Endometrial microvascular endothelial cells (primary cell): Measurements from ENCODE around the gene THSD7B. TPM values are rescaled to one million over a fixed set of nuclear protein-coding genes. Genes with fewer than 3 reads are reported as not detected.

Source experiments
- in situ Hi-C: cut with HindIII; loops from 2 replicates; pipeline ENCODE4 v1.10.0; 2017; ENCODE audit warnings: low sequenced_read_pairs, low pct_unique_long_range_greater_than_20kb; ENCODE audit errors: inconsistent ontology term
- total RNA-seq: library from RNA; depleted of rRNA; stranded (reverse); fragments of >200 nt; gene quantifications from one replicate; pipeline ENCODE4 v1.2.3, GENCODE V29; 2015; ENCODE audit errors: inconsistent ontology term

THSD7B gene
- total RNA-seq, 1 donor from 2014 or later, result not detected

DNA sequence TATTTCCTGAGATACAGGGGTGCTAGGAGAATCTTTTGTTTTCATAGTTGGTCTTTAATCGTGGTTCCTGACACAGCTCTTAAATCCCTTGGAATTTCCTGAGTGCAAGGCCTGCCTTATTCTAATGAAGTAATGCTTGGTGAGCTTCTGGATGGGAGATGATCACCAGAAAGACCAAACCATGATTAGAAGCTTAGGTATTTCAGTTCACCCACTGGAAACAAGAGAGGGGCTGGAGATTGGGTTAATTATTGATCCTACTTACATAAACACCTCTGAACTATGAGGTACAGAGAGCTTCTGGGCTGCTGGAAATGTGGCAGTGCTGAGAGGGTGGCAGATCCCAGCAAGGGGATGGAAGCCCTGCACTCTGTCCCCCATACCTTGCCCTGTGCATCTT is 406.8 kb downstream of the THSD7B start:
- in situ Hi-C loops, result no loop called here

DNA sequence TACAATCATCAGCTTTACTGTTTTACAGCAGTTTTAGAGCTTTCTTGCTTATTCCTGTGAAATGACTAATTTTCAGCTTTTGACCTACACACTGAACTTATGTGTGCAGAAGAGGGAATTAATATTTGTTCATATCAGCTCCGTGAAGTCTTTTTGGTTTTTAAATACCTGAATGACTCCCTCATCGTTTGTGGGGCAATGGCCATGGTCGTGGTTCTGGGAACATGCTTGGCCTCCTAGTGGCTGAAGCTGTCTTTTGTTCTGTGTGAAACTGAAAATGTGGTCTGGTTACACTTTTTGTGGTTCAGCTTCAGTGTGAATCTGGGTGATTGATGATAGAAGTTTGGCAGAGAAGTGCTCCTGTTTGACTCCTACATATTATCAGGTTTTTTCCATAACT is 408.1 kb downstream of the THSD7B start:
- in situ Hi-C loops, result no loop called here

DNA sequence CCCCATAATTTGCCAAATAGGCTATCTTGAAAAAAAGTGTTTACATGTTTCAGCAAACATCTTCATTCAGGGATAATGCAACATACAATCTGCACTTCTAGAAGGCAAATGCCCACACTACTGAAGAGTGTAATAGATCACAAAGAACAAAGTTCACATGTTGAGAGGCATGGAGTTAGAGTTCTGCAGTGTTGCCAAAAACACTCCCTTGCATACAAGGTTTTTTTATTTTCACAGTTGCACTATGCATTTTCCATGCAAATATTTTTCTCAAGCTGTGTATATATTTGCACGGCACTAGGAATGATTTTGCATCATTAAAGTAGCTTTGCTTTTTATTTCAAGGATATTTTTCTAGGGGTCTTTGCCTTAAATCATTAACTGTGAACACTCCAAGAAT is 409.9 kb downstream of the THSD7B start:
- in situ Hi-C loops, result no loop called here

DNA sequence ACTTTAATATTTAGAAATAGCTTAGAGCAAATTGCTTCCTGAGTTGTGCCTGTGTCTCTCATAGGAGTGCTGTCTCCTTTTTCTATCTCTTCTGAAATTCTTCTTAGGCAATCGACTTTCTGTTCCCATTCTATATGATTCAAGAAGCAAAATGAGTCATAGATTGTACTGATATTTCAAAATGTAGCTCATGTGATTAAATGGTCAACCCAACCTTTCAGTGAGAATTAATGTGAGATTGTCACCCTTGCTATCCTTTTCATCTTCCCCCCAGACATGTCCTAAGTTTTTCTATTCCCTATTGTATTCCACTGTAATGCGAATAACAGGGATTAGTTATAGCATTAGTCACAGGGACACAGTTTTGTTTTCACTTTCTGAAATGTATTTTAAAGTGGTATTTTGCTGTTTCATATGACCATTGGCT is 413.6 kb downstream of the THSD7B start:
- in situ Hi-C loops, result no loop called here

DNA sequence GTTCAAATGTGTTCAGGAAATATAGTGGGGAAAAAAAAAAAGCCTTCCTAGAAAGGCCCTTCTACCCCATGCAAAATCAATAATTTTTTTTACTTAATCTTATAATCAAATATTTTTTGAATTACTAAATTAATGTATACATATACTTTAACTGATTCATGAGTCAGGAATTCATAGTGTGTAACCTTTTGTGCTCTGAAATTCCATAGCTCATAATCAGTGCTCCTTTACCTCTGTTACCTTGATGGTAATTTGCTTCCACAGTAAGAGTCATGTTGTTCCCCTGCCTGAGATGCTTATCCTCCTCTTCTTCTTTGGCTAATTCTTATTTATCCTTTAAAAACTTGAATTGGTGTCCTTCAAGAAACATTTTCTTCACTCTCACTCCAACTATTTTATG is 414.2 kb downstream of the THSD7B start:
- in situ Hi-C loops, result no loop called here

DNA sequence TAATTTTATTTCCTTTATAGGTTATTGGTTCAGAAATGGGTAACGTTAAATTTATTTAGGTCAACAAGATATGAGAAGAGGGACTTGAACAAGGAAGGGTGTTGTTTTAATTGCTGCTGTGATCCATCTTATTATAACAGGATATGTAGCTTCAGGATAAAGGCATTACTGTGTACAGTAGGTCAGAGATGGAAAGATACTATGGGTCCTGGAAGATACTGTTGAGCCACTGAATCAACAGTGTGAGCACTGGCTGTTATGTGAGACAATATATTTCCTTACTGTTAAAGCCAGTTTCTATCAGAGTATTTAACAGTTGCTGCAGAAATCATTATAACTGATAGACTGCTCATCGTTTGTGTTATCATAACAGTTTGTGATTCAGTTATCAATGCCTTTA is 414.7 kb downstream of the THSD7B start:
- in situ Hi-C loops, result no loop called here

DNA sequence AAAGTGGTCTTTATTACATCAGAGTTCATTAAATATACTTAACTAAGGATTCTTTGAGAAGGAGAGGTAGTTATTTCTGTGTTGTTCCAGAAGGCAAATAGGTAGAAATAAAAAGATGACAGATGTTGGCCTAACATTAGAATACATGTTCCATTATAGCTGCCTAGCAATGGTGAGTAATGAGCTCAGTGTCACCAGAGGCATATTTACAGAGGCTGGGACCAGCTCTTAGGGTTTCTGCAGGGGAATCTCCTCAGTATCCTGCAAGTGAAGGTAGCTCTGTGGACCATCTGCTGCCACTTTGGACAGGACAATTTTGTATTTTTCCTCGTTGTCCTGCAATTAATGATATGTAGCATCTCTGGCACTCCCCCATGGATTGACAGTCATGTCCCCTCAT is 416.0 kb downstream of the THSD7B start:
- in situ Hi-C loops, result no loop called here

DNA sequence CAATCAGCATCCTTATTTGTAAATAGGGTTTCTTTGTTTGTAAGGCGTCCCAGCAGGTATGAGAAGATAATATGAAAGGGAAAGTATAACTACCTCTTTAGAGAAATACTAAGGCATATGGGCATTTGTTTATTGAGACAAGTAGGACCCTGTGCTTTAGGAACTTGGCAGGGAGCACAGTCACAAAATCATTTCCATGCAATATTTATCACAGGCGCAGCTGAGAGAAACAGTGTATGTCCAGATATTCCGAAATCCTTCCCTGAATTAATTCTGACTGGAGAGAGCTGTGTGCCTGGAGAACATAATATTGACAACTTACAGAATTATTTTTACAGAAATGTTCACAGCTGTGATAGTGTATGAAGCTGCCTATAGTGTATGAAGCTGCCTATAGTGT is 416.7 kb downstream of the THSD7B start:
- in situ Hi-C loops, result no loop called here

DNA sequence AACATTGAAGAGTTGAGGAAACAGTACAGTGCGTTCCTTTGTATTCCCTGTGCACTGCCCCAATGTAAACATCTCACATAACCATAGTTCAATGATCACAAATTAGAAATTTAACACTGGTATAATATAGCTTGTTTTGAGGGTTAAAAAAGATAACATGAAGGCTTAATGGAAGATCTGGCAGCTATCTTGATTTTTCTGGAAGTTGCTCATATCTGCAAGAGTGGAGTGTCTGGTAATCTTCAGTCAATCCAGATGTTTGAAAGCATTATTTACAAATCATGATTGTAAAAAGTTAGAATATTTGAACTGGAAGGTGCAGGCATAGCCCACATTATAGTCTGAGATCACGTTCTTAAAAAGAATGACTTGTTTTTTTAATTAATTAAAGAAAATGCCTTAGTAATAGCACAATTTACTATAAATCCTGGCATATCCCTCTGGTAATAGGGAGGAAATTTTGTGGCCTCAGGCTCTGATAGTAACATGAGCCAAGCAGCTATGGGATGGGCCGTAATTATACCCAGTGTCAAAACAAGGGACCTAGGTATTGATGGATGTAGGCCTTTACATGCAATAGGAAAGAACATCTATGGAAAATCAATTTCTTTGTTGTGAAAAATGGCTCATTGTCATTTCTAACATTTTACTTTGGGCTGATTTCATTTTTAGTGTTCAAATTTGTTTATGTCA is 418.0 kb downstream of the THSD7B start:
- in situ Hi-C loops, result no loop called here

DNA sequence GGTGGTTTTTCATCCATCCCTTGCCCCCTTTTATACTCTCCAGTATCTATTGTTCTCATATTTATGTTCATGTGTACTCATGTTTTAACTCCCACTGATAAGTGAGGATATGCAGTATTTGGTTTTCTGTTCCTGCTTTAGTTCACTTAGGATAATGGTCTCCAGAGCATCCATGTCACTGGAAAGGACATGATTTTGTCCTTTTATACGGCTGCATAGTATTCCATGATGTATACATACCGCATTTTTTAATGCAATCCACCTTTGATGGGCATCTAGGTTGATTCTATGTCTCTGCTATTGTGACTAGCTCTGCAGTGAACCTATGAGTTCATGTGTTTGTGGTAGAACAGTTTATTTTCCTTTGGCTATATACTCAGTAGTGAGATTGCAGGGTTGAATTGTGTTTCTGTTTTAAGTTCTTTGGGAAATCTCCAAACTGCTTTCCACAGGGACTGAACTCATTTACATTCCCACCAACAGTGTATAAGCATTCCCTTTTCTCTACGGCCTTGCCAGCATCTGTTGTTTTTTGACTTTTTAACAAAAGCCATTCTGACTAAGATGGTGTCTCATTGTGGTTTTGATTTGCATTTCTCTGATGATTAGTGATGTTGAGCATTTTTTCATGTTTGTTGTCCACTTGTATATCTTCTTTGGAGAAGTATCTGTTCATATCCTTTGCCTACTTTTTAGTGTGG is 420.2 kb downstream of the THSD7B start:
- in situ Hi-C loops, result no loop called here

DNA sequence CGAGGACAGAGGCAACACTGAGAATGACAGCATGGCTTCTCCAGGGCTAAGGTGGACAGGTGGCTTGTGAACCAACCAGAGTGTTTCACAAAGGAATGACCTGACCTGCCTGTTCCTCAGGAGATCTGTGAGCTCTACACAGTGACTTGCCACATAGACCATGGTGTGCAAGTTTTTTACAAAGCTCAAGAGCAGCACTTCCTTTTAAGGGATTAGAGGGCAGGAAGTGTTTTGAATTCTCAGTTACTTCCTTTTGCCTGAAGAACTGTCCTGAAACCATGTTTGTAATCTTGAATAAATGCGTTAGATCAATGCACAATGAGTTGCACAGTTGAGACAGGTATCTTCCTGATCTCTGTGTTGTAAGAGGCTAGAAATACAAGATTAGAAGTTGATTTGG is 421.9 kb downstream of the THSD7B start:
- in situ Hi-C loops, result no loop called here

DNA sequence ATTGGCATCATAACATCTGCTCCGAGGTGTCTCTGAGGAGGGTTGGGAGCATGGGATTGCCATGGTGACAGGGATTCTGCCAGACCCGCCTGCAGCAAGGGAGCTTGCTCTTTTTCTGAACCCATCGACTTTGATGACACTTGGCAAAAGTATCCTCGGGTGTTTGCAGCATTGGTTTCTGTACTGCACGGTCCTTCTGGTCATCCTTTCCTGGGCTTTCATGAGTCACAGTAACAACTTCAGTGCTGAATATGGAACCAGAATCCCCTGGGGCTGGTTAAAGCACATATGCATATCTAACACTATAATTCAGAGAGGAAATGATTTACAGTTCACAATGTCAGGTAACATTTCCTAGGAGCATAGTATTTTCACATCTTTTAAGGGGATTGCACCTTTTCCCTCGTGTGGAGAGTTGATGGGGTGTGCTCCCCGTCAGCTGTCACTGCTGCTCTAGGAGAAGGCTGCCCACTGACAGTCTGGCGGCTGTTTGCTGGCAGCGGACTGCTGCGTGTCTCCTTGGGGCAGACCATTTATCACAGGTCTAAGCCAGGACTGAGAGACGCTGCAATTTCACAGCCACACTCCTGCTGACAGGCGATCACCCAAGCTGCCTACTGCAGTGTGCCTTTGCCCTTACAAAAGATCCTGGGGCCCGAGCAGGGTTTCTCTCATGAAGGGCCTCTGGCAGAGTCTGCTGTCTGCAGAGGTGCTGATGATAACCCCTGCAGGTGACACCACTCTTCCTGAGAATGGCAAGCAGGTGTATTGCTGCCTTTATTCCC is 425.3 kb downstream of the THSD7B start:
- in situ Hi-C loops, result no loop called here

DNA sequence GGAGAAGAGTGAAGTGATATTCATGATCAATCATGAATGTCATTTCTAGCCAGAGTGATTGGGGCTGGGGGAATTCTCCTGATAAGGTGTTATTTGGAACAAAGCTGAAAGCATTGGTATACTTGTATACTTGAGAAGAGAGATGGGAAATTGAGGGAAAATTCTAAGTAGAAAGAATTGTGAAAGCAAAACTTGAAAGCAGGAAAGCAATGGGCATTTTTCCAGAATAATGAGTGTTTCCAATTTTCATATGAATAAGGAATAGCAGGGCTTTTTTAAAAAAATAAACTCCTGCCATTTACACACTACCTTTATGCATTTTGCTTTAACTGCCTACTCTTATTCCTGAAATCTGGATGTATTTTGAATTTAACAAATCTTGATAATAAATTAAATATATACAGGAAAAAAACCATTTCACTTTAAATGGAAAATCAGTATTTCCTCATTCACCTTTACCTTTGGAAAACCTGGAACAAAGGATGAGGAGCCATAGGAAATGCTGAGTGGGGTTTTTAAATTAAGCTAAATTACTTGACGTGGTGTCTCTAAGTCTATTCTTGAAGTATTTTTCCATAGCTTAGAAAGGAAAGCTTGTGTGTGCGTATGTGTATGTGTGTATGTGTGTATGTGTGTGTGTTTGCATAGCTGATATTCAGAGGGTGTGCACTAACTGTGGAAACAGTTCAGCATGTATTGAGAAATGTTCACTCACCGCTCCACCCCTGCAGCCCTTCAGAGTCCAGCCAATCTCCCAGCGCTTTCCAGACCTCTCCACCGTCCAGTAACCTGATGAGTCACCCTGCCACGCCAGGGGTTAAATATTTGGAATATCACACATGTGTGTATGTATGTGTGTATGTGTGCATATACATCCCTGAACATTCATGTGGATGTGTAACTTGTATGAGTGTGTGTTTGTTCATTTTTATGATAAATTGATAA is 427.3 kb downstream of the THSD7B start:
- in situ Hi-C loops, result no loop called here

DNA sequence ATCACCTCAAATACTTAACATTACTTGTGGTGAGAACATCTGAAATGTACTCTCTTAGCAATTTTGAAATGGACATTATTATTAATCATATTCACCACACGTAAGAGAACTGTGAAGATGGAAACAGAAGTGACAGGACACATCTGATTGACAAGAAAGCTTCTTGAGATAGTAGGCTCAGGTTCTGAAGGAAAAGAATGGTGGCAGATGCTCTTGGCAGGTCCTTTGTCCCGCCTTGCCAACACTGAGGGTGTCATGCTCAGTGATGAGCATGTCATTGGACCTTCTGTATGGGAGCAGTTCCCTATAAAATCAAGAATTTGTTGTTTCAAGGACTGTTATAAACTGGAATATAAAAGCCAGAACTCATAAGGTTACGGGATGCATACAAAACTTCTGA is 428.1 kb downstream of the THSD7B start:
- in situ Hi-C loops, result no loop called here

DNA sequence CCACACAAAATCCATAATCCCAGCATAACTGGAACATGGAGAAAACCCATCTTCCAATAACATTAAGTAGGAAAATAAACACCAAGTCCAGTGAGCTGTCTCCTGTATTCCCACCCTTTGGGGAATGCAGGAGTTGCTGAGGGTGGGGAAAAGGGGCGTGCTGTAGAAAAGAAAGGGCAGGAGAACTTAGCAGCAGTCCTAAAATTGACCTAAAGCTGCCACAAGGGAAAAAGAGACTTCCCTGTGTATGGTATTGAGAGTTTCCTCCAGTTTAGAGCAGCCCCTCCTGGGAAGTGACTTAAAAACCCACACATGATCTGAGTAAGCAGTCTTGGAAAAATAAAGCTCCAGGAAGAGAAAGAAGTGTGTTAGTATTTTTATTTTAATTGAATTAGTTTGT is 428.8 kb downstream of the THSD7B start:
- in situ Hi-C loops, result no loop called here

DNA sequence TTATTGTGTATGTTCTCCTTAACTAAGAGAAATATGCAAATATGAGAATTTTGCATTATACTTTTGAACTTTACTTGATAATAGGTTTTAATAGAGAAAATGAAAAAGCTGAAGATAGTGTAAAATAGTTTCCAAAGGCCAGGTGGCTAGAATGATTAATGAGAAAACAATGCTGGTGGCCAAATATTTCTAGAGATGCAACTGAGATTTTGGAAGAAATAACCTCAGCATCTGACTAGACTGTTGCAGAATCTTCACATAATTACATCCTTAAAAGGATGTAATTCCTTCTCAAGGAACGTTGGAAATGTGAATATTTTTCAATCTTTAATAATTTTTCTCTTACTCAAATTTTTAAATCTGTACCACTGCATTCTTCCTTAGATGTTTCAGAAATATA is 434.4 kb downstream of the THSD7B start:
- in situ Hi-C loops, result no loop called here

DNA sequence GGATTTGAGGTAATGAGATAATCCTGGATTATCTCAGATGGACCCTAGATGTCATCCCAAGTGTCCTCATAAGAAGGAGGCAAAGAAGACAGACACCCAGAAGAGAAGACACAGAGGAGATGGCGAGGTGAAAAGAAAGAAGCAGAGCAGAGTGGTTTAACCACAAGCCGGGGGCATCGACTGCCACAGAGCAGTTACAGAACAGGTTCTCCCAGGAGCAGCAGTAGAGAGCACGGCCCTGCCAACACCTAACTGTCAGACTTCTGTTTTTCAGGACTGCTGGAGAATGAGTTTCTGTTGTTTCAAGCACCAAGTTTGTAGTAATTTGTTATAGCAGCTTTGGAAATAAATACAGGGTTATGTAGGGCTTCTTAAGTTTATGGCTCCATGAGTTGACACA is 437.0 kb downstream of the THSD7B start:
- in situ Hi-C loops, result no loop called here

DNA sequence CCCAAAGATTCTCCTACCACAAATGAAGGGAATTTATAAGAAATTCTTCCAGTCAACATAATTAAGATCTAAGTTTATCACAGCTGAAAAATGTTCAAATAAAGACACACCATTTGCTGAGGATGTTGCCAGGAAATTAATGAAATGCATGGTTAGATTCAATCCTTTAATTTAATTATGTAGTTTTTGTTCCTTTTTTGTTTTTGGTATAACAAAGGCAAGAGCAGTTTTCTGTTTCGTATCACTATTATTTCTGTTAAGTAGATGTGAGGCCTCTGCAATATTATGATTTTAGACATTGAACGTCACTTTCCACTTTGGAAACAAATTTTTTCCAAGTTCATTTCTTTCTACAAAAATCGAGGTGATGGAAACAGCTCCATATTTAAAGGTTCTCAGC is 440.0 kb downstream of the THSD7B start:
- in situ Hi-C loops, result no loop called here

DNA sequence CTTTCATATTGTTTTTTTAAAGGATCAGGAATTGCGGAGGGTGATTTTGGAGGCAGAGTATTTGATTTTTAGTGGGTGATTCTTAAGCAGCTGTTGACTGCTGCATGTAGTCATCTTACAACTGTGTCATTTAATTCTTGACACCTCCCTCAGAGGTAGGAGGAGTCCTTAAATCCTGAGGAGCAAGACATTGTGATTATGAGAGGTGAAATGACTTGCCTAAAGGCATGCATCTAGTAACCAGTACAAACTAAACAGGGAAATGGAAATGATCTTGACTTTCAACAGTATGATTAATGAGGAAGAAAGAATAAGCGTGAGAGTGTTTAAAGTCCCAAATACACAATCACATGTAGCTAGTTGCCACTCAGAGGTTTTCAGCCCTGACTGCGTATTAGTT is 440.7 kb downstream of the THSD7B start:
- in situ Hi-C loops, result no loop called here
